ENCODE data around the gene ABCA3.

- TF ChIP-seq CTCF (IDR thresholded peaks at IDR 0.05; ENCODE audit: low read depth, low read length) (no peak), POLR2A (IDR thresholded peaks at IDR 0.05; ENCODE audit: extremely low read depth, insufficient read length) (no peak), MYC (IDR thresholded peaks at IDR 0.05; ENCODE audit: low read depth, low read length) (no peak)
Measured at GRCh38 chr16:2384426-2384825, 43.9 kb upstream of the ABCA3 start.
